ENCODE data around the gene APOL1.

GRCh38 chr22:36267896-36268485 is 15.1 kb downstream of the APOL1 start:
- TF ChIP-seq, protein P1, sequence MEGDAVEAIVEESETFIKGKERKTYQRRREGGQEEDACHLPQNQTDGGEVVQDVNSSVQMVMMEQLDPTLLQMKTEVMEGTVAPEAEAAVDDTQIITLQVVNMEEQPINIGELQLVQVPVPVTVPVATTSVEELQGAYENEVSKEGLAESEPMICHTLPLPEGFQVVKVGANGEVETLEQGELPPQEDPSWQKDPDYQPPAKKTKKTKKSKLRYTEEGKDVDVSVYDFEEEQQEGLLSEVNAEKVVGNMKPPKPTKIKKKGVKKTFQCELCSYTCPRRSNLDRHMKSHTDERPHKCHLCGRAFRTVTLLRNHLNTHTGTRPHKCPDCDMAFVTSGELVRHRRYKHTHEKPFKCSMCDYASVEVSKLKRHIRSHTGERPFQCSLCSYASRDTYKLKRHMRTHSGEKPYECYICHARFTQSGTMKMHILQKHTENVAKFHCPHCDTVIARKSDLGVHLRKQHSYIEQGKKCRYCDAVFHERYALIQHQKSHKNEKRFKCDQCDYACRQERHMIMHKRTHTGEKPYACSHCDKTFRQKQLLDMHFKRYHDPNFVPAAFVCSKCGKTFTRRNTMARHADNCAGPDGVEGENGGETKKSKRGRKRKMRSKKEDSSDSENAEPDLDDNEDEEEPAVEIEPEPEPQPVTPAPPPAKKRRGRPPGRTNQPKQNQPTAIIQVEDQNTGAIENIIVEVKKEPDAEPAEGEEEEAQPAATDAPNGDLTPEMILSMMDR (IDR thresholded peaks at IDR 0.05): no peak
- TF ChIP-seq POLR2AphosphoS5 (IDR thresholded peaks at IDR 0.05) (no peak), POLR2A (IDR thresholded peaks at IDR 0.05) (no peak)

Measured in upper lobe of left lung (tissue), 4 donors.